ENCODE data around the gene BAZ2B.

The BAZ2B gene

DNA sequence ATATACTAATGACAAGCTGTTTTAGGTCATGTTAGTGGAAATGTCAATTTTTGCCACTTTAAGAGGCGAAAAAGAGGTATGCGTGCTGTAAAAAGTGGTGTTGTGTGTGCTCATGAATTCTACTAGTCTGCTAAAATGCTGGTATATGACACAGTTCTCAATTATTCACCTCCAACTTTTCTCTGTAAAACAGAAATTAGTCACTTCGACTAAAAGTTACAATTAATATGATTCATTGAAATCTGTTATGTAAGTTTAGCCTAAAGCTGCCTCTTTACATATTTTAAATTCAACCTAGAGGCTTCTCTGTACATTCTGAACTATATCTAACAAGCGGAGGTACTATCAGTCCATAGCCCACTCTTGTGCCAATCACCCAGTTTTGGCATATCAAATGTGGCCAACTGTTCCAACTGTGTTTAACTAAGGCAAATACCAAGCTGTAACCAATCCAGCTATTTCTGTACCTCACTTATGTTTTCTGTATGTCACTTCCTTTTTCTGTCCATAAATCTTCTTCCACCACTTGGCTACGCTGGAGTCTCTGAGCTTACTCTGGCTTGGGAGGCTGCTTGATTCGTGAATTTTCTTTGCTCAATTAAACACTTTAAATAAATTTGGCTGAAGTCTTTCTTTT, 20.8 kb downstream of the BAZ2B start:
- no peaks in the 10 kb centered on the region for H3K27me3 ChIP-seq (ENCODE audit: low read length)
- H3K4me2 ChIP-seq (ENCODE audit: low read depth, low read length, poor library complexity, severe bottlenecking), result no peak overlapping the region
- H4K20me1 ChIP-seq (ENCODE audit: low read depth, low read length), result no peaks in the 10 kb centered on the region
- H3K4me3 ChIP-seq (ENCODE audit: insufficient read depth, low read length, poor library complexity, severe bottlenecking), result no peak overlapping the region
- no peak for TF ChIP-seq EZH2phosphoT487 (conservative IDR thresholded peaks at IDR 0.05; ENCODE audit: low read length)
- TF ChIP-seq, protein P1, sequence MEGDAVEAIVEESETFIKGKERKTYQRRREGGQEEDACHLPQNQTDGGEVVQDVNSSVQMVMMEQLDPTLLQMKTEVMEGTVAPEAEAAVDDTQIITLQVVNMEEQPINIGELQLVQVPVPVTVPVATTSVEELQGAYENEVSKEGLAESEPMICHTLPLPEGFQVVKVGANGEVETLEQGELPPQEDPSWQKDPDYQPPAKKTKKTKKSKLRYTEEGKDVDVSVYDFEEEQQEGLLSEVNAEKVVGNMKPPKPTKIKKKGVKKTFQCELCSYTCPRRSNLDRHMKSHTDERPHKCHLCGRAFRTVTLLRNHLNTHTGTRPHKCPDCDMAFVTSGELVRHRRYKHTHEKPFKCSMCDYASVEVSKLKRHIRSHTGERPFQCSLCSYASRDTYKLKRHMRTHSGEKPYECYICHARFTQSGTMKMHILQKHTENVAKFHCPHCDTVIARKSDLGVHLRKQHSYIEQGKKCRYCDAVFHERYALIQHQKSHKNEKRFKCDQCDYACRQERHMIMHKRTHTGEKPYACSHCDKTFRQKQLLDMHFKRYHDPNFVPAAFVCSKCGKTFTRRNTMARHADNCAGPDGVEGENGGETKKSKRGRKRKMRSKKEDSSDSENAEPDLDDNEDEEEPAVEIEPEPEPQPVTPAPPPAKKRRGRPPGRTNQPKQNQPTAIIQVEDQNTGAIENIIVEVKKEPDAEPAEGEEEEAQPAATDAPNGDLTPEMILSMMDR (IDR thresholded peaks at IDR 0.05; ENCODE audit: insufficient read depth, low read length, poor library complexity, severe bottlenecking), result no peak
- H2AFZ ChIP-seq (ENCODE audit: low read depth, low read length, severe bottlenecking), result no peak overlapping the region
- H3K9ac ChIP-seq (ENCODE audit: low read length), result no peak overlapping the region
- H3K9me3 ChIP-seq (ENCODE audit: insufficient read depth, low read length), result no peaks in the 10 kb centered on the region
- H3K79me2 ChIP-seq (ENCODE audit: insufficient read depth, low read length), result no peaks in the 10 kb centered on the region
- H3F3A ChIP-seq (ENCODE audit: insufficient read depth), result no peaks in the 10 kb centered on the region
- H3K36me3 ChIP-seq (ENCODE audit: low read length), result no peaks in the 10 kb centered on the region
- no peaks in the 10 kb centered on the region for H3K9me2 ChIP-seq (replicated peaks; ENCODE audit: insufficient read depth, low read length)
- no peak overlapping the region for H3K27ac ChIP-seq (ENCODE audit: low read depth, low read length)

DNA sequence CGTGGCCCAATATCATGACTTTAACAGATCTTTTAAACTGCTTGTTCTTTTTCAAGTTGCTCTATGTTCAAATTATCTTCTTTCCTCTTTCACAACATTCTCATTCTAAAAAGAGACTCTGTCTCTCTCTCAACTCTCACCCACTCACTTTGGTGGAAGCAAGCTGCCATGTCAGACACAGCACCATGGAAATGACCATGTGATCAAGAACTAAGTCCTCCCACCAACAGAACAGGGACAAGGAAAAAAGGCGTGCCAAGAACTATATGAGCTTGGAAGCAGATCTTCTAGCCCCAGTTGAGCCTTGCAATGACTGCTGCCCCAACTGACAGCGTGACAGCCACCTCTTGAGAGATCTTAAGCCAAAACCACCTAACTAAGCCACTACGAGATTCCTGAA, 23.9 kb downstream of the BAZ2B start:
- H3F3A ChIP-seq (ENCODE audit: insufficient read depth), result no peaks in the 10 kb centered on the region
- no peak overlapping the region for H3K4me2 ChIP-seq (ENCODE audit: low read depth, low read length, poor library complexity, severe bottlenecking)
- H3K36me3 ChIP-seq (ENCODE audit: low read length), result no peaks in the 10 kb centered on the region
- no peaks in the 10 kb centered on the region for H3K9me3 ChIP-seq (ENCODE audit: insufficient read depth, low read length)
- H2AFZ ChIP-seq (ENCODE audit: low read depth, low read length, severe bottlenecking), result no peak overlapping the region
- no peaks in the 10 kb centered on the region for H3K79me2 ChIP-seq (ENCODE audit: insufficient read depth, low read length)
- no peaks in the 10 kb centered on the region for H4K20me1 ChIP-seq (ENCODE audit: low read depth, low read length)
- H3K27ac ChIP-seq (ENCODE audit: low read depth, low read length), result no peak overlapping the region
- no peak for TF ChIP-seq EZH2phosphoT487 (conservative IDR thresholded peaks at IDR 0.05; ENCODE audit: low read length)
- TF ChIP-seq, protein P1 (IDR thresholded peaks at IDR 0.05; ENCODE audit: insufficient read depth, low read length, poor library complexity, severe bottlenecking), result no peak
- no peaks in the 10 kb centered on the region for H3K27me3 ChIP-seq (ENCODE audit: low read length)
- no peak overlapping the region for H3K4me3 ChIP-seq (ENCODE audit: insufficient read depth, low read length, poor library complexity, severe bottlenecking)
- no peak overlapping the region for H3K9ac ChIP-seq (ENCODE audit: low read length)
- H3K9me2 ChIP-seq (replicated peaks; ENCODE audit: insufficient read depth, low read length), result no peaks in the 10 kb centered on the region

DNA sequence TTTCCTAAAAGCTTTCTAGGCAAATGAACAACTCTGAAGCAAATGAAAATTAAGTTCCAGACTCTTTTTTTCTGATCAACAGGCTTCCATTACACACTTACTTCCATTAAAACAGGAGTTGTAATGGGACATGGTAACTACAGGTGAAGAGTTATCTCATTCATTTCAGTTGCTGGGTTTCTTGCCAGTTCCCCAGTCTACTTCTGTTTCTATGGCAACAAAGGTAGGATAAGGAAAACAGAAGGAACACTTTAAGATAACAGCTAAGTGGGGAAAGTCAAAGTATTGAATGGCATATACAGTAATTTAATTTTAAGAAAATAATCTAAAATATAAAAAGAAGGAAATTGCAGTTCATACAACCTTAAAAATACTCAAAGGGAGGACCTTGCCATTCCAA, 25.1 kb downstream of the BAZ2B start:
- no peaks in the 10 kb centered on the region for H4K20me1 ChIP-seq (ENCODE audit: low read depth, low read length)
- H3K4me3 ChIP-seq (ENCODE audit: insufficient read depth, low read length, poor library complexity, severe bottlenecking), result no peak overlapping the region
- no peaks in the 10 kb centered on the region for H3K27me3 ChIP-seq (ENCODE audit: low read length)
- no peak overlapping the region for H3K4me2 ChIP-seq (ENCODE audit: low read depth, low read length, poor library complexity, severe bottlenecking)
- no peak overlapping the region for H3K27ac ChIP-seq (ENCODE audit: low read depth, low read length)
- no peaks in the 10 kb centered on the region for H3K79me2 ChIP-seq (ENCODE audit: insufficient read depth, low read length)
- no peaks in the 10 kb centered on the region for H3K9me3 ChIP-seq (ENCODE audit: insufficient read depth, low read length)
- TF ChIP-seq, protein P1 (IDR thresholded peaks at IDR 0.05; ENCODE audit: insufficient read depth, low read length, poor library complexity, severe bottlenecking), result no peak
- no peak for TF ChIP-seq EZH2phosphoT487 (conservative IDR thresholded peaks at IDR 0.05; ENCODE audit: low read length)
- no peak overlapping the region for H3K9ac ChIP-seq (ENCODE audit: low read length)
- H2AFZ ChIP-seq (ENCODE audit: low read depth, low read length, severe bottlenecking), result no peak overlapping the region
- no peaks in the 10 kb centered on the region for H3K36me3 ChIP-seq (ENCODE audit: low read length)
- no peaks in the 10 kb centered on the region for H3K9me2 ChIP-seq (replicated peaks; ENCODE audit: insufficient read depth, low read length)
- no peaks in the 10 kb centered on the region for H3F3A ChIP-seq (ENCODE audit: insufficient read depth)

Data from SU-DHL-6 (cell line).